Measurements from ENCODE around the gene LONP1. TPM values are rescaled to one million over a fixed set of nuclear protein-coding genes. Genes with fewer than 3 reads are reported as not detected.

The LONP1 gene
- total RNA-seq, 1 experiment from 2014 or later: 180 TPM

GRCh38 chr19:5697022-5697889 lies 22.7 kb downstream of the LONP1 start:
- Histone ChIP-seq H3K9me3 (ENCODE audit: control insufficient read depth in 1 of 2, insufficient read depth in 1 of 2, low read depth in 1 of 2, low read length in 2 of 2) (no peaks in the 10 kb centered on the region), H2AFZ (ENCODE audit: low read depth, low read length, poor library complexity, severe bottlenecking) (no peak overlapping the region), H3K4me3 (replicated peaks in 1 of 2; ENCODE audit: low read depth in 1 of 2, low read length in 2 of 2) (no peak overlapping the region), H3K36me3 (ENCODE audit: control insufficient read depth in 1 of 2, insufficient read depth in 2 of 2, low read length in 2 of 2) (peaks cover 20 to 54% of the 10 kb centered on the region in 2 experiments; a peak in 3 of 4 replicates), H3K9me2 (ENCODE audit: insufficient read depth) (no peaks in the 10 kb centered on the region), H3K9ac (ENCODE audit: low read length) (no peak overlapping the region), H3K4me1 (ENCODE audit: control insufficient read depth in 1 of 2, insufficient read depth in 2 of 2, low read length in 2 of 2) (peaks cover 0 to 12% of the 10 kb centered on the region in 2 experiments; a peak in 2 of 4 replicates), H3K79me2 (ENCODE audit: insufficient read depth, low read length) (peaks cover 39% of the 10 kb centered on the region), H3K27ac (ENCODE audit: low read depth, low read length) (peak overlapping the region; percentile 31), H3K4me2 (ENCODE audit: low read length) (no peak overlapping the region), H3K27me3 (ENCODE audit: insufficient read depth, low read length) (no peaks in the 10 kb centered on the region), H4K20me1 (ENCODE audit: insufficient read depth) (peaks cover 9% of the 10 kb centered on the region; the same call in 1 of the 2 replicates)
- ChIA-PET POLR2A (no interaction called here), RAD21 (ENCODE audit: low non-redundant PET in 1 of 2, low total read pairs in 2 of 2, uncharacterized antibody in 2 of 2, unreplicated experiment in 2 of 2) (no interaction called here), CTCF (no interaction called here)
- intact Hi-C loops (cut with micrococcal nuclease): no loop called here
- ATAC-seq (no peak), DNase-seq (ENCODE audit: low read depth, low spot score) (no peak)
- BruUV-seq (replicated peaks): no TSS peak
- TF ChIP-seq ELF1 (IDR thresholded peaks at IDR 0.05; ENCODE audit: borderline replicate concordance, low read depth) (no peak), POLR2A (IDR thresholded peaks at IDR 0.05; ENCODE audit: borderline replicate concordance, extremely low read depth, insufficient read depth, insufficient read length) (no peak), EGR1 (IDR thresholded peaks at IDR 0.05; ENCODE audit: low read depth) (no peak), RAD21 (IDR thresholded peaks at IDR 0.05; ENCODE audit: low read depth) (no peak), SP1 (IDR thresholded peaks at IDR 0.05; ENCODE audit: low read depth) (no peak), SIN3A (IDR thresholded peaks at IDR 0.05; ENCODE audit: low read depth) (no peak; the same call in 1 of the 2 replicates), CTCF (IDR thresholded peaks at IDR 0.05 in 2 of 3, conservative IDR thresholded peaks at IDR 0.05 in 1 of 3; ENCODE audit: borderline replicate concordance in 1 of 3, insufficient read depth in 1 of 3, low read depth in 2 of 3, low read length in 2 of 3) (no peak), ZBTB33 (IDR thresholded peaks at IDR 0.05; ENCODE audit: extremely low read depth, insufficient replicate concordance, low read length) (no peak), TCF7L2 (IDR thresholded peaks at IDR 0.05; ENCODE audit: borderline replicate concordance, extremely low read depth, insufficient read depth, insufficient read length) (no peak), JUND (IDR thresholded peaks at IDR 0.05) (no peak)
